Trophoblast cell (in vitro differentiated cells and primary cell): ENCODE results near the gene SGTA.

Experiments
- DNase-seq, 2 donors: peaks; one replicate each; pipeline ENCODE4 v3.0.0-alpha.2; 2016
- H2AFZ ChIP-seq: 2 replicates; pipeline ENCODE4 v1.6.1; 2013; ENCODE audit warnings: low read length, moderate library complexity, mild to moderate bottlenecking; ENCODE audit not compliant: insufficient read depth, poor library complexity
- H2AK5ac ChIP-seq: 2 replicates; pipeline ENCODE4 v1.6.1; 2013; ENCODE audit warnings: mild to moderate bottlenecking, low read length
- H2BK120ac ChIP-seq: 2 replicates; pipeline ENCODE4 v1.6.1; 2013; ENCODE audit warnings: low read length, mild to moderate bottlenecking, moderate library complexity; ENCODE audit not compliant: insufficient read depth, poor library complexity
- H2BK12ac ChIP-seq: 2 replicates; pipeline ENCODE4 v1.6.1; 2013; ENCODE audit warnings: mild to moderate bottlenecking, low read length, moderate library complexity
- H2BK5ac ChIP-seq: 2 replicates; pipeline ENCODE4 v1.6.1; 2013; ENCODE audit warnings: low read length, low read depth, moderate library complexity, mild to moderate bottlenecking; ENCODE audit not compliant: poor library complexity
- H3K14ac ChIP-seq: 2 replicates; pipeline ENCODE4 v1.6.1; 2013; ENCODE audit warnings: mild to moderate bottlenecking, low read length
- H3K18ac ChIP-seq: 2 replicates; pipeline ENCODE4 v1.6.1; 2013; ENCODE audit warnings: mild to moderate bottlenecking, low read length
- H3K23ac ChIP-seq: 2 replicates; pipeline ENCODE4 v1.6.1; 2013; ENCODE audit warnings: low read length
- H3K27ac ChIP-seq: 2 replicates; pipeline ENCODE4 v1.5.1; 2013; ENCODE audit warnings: low read depth, mild to moderate bottlenecking, inconsistent platforms, low read length, moderate library complexity
- H3K27me3 ChIP-seq: 2 replicates; pipeline ENCODE4 v1.6.1; 2013; ENCODE audit warnings: inconsistent platforms, mild to moderate bottlenecking, low read length, moderate library complexity; ENCODE audit not compliant: insufficient read depth
- H3K36me3 ChIP-seq, 2 experiments: 1 replicate in 1 of 2; 2 replicates in 1 of 2; pipeline ENCODE4 v1.6.1; 2013; ENCODE audit warnings: low read length in 2 of 2, mild to moderate bottlenecking in 2 of 2, moderate library complexity in 1 of 2; ENCODE audit not compliant: insufficient read depth in 2 of 2, control insufficient read depth in 1 of 2
- H3K4ac ChIP-seq: 2 replicates; pipeline ENCODE4 v1.6.1; 2013; ENCODE audit warnings: low read depth, mild to moderate bottlenecking, low read length, moderate library complexity
- H3K4me1 ChIP-seq, 2 experiments: 1 replicate in 1 of 2; 2 replicates in 1 of 2; pipeline ENCODE4 v1.6.1; 2013; ENCODE audit warnings: low read length in 2 of 2, mild to moderate bottlenecking in 2 of 2, moderate library complexity in 1 of 2; ENCODE audit not compliant: insufficient read depth in 2 of 2, control insufficient read depth in 1 of 2
- H3K4me2 ChIP-seq: 2 replicates; pipeline ENCODE4 v1.6.1; 2013; ENCODE audit warnings: inconsistent platforms, mild to moderate bottlenecking, low read length, moderate library complexity
- H3K4me3 ChIP-seq: 2 replicates; pipeline ENCODE4 v1.5.1; 2013; ENCODE audit warnings: mild to moderate bottlenecking, low read depth, low read length, inconsistent platforms
- H3K79me1 ChIP-seq: one replicate; pipeline ENCODE4 v1.6.1; 2013; ENCODE audit warnings: low read length
- H3K79me2 ChIP-seq: 2 replicates; pipeline ENCODE4 v1.6.1; 2013; ENCODE audit warnings: low read length, mild to moderate bottlenecking; ENCODE audit not compliant: control insufficient read depth, insufficient read depth, poor library complexity
- H3K9ac ChIP-seq: 2 replicates; pipeline ENCODE4 v1.6.1; 2013; ENCODE audit warnings: mild to moderate bottlenecking, low read length
- H3K9me3 ChIP-seq: 2 replicates; pipeline ENCODE4 v1.6.1; 2013; ENCODE audit warnings: low read depth, mild to moderate bottlenecking, control low read depth, inconsistent platforms, low read length; ENCODE audit not compliant: insufficient read depth
- H4K12ac ChIP-seq: 2 replicates; pipeline ENCODE4 v1.6.1; 2013; ENCODE audit warnings: low read depth, mild to moderate bottlenecking, low read length, moderate library complexity
- H4K8ac ChIP-seq: 2 replicates; pipeline ENCODE4 v1.6.1; 2013; ENCODE audit warnings: low read depth, mild to moderate bottlenecking, low read length, moderate library complexity
- H4K91ac ChIP-seq: one replicate; pipeline ENCODE4 v1.6.1; 2013; ENCODE audit warnings: low read depth, mild to moderate bottlenecking, low read length, moderate library complexity
- whole genome bisulfite sequencing: extraction: QIAGEN DNeasy Blood & Tissue Kit; methylation state at CpG from one replicate; pipeline ENCODE4 v1.1.7; 2013; ENCODE audit warnings: missing lambda C conversion rate; ENCODE audit not compliant: insufficient read length, insufficient coverage; ENCODE audit errors: extremely low coverage; 5-methylcytosine and 5-hydroxymethylcytosine counted together

The SGTA gene

GRCh38 chr19:2823646-2824045, 40.6 kb upstream of the SGTA start:
- Histone ChIP-seq H3K23ac (no peak overlapping the region), H2BK5ac (no peak overlapping the region), H2BK12ac (no peak overlapping the region), H3K4me1 (peaks cover 0 to 4% of the 10 kb centered on the region in 2 experiments), H4K8ac (no peak overlapping the region), H3K4ac (no peak overlapping the region), H4K91ac (no peak overlapping the region), H2AFZ (no peak overlapping the region), H3K79me2 (peaks cover 7% of the 10 kb centered on the region), H3K4me3 (no peak overlapping the region), H3K27ac (no peak overlapping the region), H3K14ac (no peak overlapping the region), H3K79me1 (peaks cover 8% of the 10 kb centered on the region), H3K36me3 (peaks cover 16 to 20% of the 10 kb centered on the region in 2 experiments), H3K9ac (no peak overlapping the region), H3K4me2 (no peak overlapping the region), H3K9me3 (peaks cover 9% of the 10 kb centered on the region), H2AK5ac (no peak overlapping the region), H3K27me3 (no peaks in the 10 kb centered on the region), H3K18ac (no peak overlapping the region), H2BK120ac (no peak overlapping the region), H4K12ac (no peak overlapping the region)
- no CpG with 5 or more reads among the region's 9 CpGs for WGBS
- no peak for DNase-seq

GRCh38 chr19:2822846-2823245, 39.8 kb upstream of the SGTA start:
- H3K14ac ChIP-seq: no peak overlapping the region
- no peak overlapping the region for H3K18ac ChIP-seq
- H2BK12ac ChIP-seq: no peak overlapping the region
- H3K27ac ChIP-seq: no peak overlapping the region
- H4K91ac ChIP-seq: no peak overlapping the region
- H3K4me3 ChIP-seq: no peak overlapping the region
- H3K9me3 ChIP-seq: peaks cover 3% of the 10 kb centered on the region
- peaks cover 0 to 4% of the 10 kb centered on the region in 2 experiments for H3K4me1 ChIP-seq
- no peak overlapping the region for H2BK5ac ChIP-seq
- no peak overlapping the region for H3K4me2 ChIP-seq
- peaks cover 8% of the 10 kb centered on the region for H3K79me1 ChIP-seq
- WGBS: no CpG with 5 or more reads among the region's 5 CpGs
- H3K9ac ChIP-seq: no peak overlapping the region
- H2BK120ac ChIP-seq: no peak overlapping the region
- no peak overlapping the region for H2AFZ ChIP-seq
- H3K36me3 ChIP-seq: peaks cover 14 to 15% of the 10 kb centered on the region in 2 experiments
- no peaks in the 10 kb centered on the region for H3K27me3 ChIP-seq
- no peak overlapping the region for H4K12ac ChIP-seq
- no peak overlapping the region for H4K8ac ChIP-seq
- no peak overlapping the region for H3K4ac ChIP-seq
- H2AK5ac ChIP-seq: no peak overlapping the region
- no peak overlapping the region for H3K23ac ChIP-seq
- DNase-seq: no peak
- peaks cover 7% of the 10 kb centered on the region for H3K79me2 ChIP-seq

DNA sequence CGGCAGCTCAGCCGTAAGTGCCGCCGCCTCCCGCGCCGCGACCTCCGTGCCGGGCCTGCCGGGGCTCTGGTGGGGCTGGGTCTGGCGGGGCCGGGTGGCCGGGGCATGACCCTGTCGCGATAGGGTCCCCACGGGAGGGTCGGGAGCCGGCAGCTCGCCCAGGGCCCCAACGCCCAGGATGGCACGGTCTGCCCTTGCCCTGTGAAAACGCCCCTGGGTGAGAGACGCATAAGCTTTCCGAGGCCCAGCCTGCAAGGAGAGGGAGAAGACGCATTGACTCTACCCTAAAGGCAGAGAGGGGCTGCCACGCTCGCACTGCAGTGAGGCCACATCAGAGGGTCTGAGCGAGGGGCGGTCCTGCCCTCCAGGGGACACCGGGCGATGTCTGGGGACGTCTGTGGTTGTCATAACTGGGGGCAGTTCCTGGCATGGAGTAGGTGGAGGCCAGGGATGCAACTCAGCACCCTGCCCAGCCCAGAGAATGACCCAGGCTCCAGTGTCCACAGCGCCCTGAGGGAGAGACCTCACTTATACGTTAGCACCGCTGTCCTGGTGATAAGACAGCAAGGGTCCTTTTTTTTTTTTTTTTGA, 37.1 kb upstream of the SGTA start:
- Histone ChIP-seq H2AFZ (peak overlapping the region; percentile 93), H4K12ac (peak overlapping the region; percentile 82), H3K27ac (no peak overlapping the region), H3K9ac (peak overlapping the region; percentile 36), H3K4me2 (peak overlapping the region; percentile 80), H3K4me3 (peak overlapping the region; percentile 79), H3K79me1 (peaks cover 17% of the 10 kb centered on the region), H4K91ac (peak overlapping the region; percentile 88), H3K14ac (peak overlapping the region; percentile 80), H3K36me3 (peaks cover 14 to 17% of the 10 kb centered on the region in 2 experiments), H2BK5ac (peak overlapping the region; percentile 29), H2AK5ac (peak overlapping the region; percentile 70), H3K9me3 (peaks cover 3% of the 10 kb centered on the region), H2BK120ac (peak overlapping the region; percentile 2), H3K79me2 (peaks cover 7% of the 10 kb centered on the region), H4K8ac (peak overlapping the region; percentile 82), H3K4me1 (peaks cover 3 to 4% of the 10 kb centered on the region in 2 experiments), H3K4ac (peak overlapping the region; percentile 13), H3K27me3 (no peaks in the 10 kb centered on the region), H2BK12ac (peak overlapping the region; percentile 15), H3K18ac (peak overlapping the region; percentile 90), H3K23ac (no peak overlapping the region)
- no peak for DNase-seq
- WGBS: no CpG with 5 or more reads among the region's 36 CpGs

GRCh38 chr19:2819540-2820111, 36.6 kb upstream of the SGTA start, which contains the start of gene ZNF554:
TSS of gene ZNF554 (plus strand) at chr19:2819868. CDS start at chr19:2820072, 204 bp downstream.
- WGBS: no CpG with 5 or more reads among the region's 64 CpGs

More at GRCh38 chr19:2819540-2820111, 36.6 kb upstream of the SGTA start, which contains the start of gene ZNF554:
- Histone ChIP-seq H2AK5ac (peak within 1 kb of the TSS; percentile 70), H4K8ac (peak within 1 kb of the TSS; percentile 82), H3K23ac (no peak within 1 kb of the TSS), H3K79me1 (peaks cover 20% of the 10 kb centered on the region), H3K18ac (peak within 1 kb of the TSS; percentile 90), H3K4me1 (peaks cover 4% of the 10 kb centered on the region in 2 experiments), H4K12ac (peak within 1 kb of the TSS; percentile 82), H2BK120ac (peak within 1 kb of the TSS; percentile 2), H3K4ac (peak within 1 kb of the TSS; percentile 13), H2AFZ (peak within 1 kb of the TSS; percentile 93), H3K36me3 (peaks cover 19 to 22% of the 10 kb centered on the region in 2 experiments), H2BK12ac (peak within 1 kb of the TSS; percentile 34), H3K4me3 (peak within 1 kb of the TSS; percentile 79), H2BK5ac (peak within 1 kb of the TSS; percentile 29), H3K27me3 (no peaks in the 10 kb centered on the region), H3K79me2 (peaks cover 7% of the 10 kb centered on the region), H3K14ac (peak within 1 kb of the TSS; percentile 80), H4K91ac (peak within 1 kb of the TSS; percentile 88), H3K27ac (no peak within 1 kb of the TSS), H3K9me3 (peaks cover 3% of the 10 kb centered on the region), H3K9ac (peak within 1 kb of the TSS; percentile 36), H3K4me2 (peak within 1 kb of the TSS; percentile 80)
- DNase-seq: peak; percentile 96 to 99
